Stimulated activated CD8-positive, alpha-beta memory T cell treated with anti-CD3 and anti-CD28 coated beads, Interleukin-15, amount 100 ng/mL, for 24 hours (primary cell): ENCODE results near the gene ZDHHC9.

Experiments
- DNase-seq: peaks from one replicate; pipeline ENCODE4 v3.0.0-alpha.2; 2020; ENCODE audit warnings: low read depth

Gene ZDHHC9

GRCh38 chrX:129823115-129823514, 20.6 kb downstream of the ZDHHC9 start:
- no peak for DNase-seq

GRCh38 chrX:129818123-129818522, 25.6 kb downstream of the ZDHHC9 start:
- DNase-seq = no peak

GRCh38 chrX:129813662-129814368, 29.9 kb downstream of the ZDHHC9 start:
- no peak for DNase-seq

GRCh38 chrX:129808829-129809796, 34.6 kb downstream of the ZDHHC9 start:
- no peak for DNase-seq

- no peak for DNase-seq
Measured at GRCh38 chrX:129808158-129808828, 35.4 kb downstream of the ZDHHC9 start.

GRCh38 chrX:129804806-129805205, 38.9 kb downstream of the ZDHHC9 start:
- no peak for DNase-seq

- no peak for DNase-seq
Measured at GRCh38 chrX:129802863-129803262, 40.8 kb downstream of the ZDHHC9 start.

- DNase-seq = no peak
Measured at GRCh38 chrX:129800186-129800585, 43.5 kb downstream of the ZDHHC9 start.

GRCh38 chrX:129798888-129799287, 44.8 kb downstream of the ZDHHC9 start:
- DNase-seq = no peak

GRCh38 chrX:129798456-129798855, 45.2 kb downstream of the ZDHHC9 start:
- DNase-seq = no peak

GRCh38 chrX:129797251-129797906, 46.3 kb downstream of the ZDHHC9 start:
- DNase-seq = no peak

- no peak for DNase-seq
Measured at GRCh38 chrX:129795584-129795983, 48.1 kb downstream of the ZDHHC9 start.

- no peak for DNase-seq
Measured at GRCh38 chrX:129793604-129794191, 50.0 kb downstream of the ZDHHC9 start.

GRCh38 chrX:129792586-129793291, 50.9 kb downstream of the ZDHHC9 start:
- DNase-seq = no peak

- DNase-seq = no peak
Measured at GRCh38 chrX:129791961-129792570, 51.6 kb downstream of the ZDHHC9 start.

GRCh38 chrX:129791336-129791735, 52.4 kb downstream of the ZDHHC9 start:
- no peak for DNase-seq

- no peak for DNase-seq
Measured at GRCh38 chrX:129790808-129791207, 52.9 kb downstream of the ZDHHC9 start.

GRCh38 chrX:129790146-129790545, 53.5 kb downstream of the ZDHHC9 start:
- DNase-seq = no peak

GRCh38 chrX:129788527-129788926, 55.2 kb downstream of the ZDHHC9 start:
- DNase-seq = no peak

GRCh38 chrX:129787336-129788055, 56.2 kb downstream of the ZDHHC9 start:
- no peak for DNase-seq
